Activated T-helper 1 cell treated with anti-CD3 and anti-CD28 coated beads, Interleukin-2, amount 50 U/mL, for 16 hours (primary cell): ENCODE data around the gene SPATA31A7.
"Not testable (repeated sequence)": the region's sequence is repeated elsewhere in the genome, so short reads cannot be mapped to it uniquely, and the experiment has no call there.

ENCODE experiments used
- DNase-seq, 2 donors: peaks; one replicate each; pipeline ENCODE4 v3.0.0-alpha.2; 2020; ENCODE audit warnings: low read depth in 1 of 2, low spot score in 1 of 2

The SPATA31A7 gene

GRCh38 chr9:61189736-61190135, at the start of gene SPATA31A7:
TSS of gene SPATA31A7 (plus strand) at chr9:61190036. CDS start at chr9:61190065, 29 bp downstream.
- not testable (repeated sequence) for DNase-seq

GRCh38 chr9:61226438-61226837, 36.6 kb downstream of the SPATA31A7 start:
- not testable (repeated sequence) for DNase-seq
